Testis (tissue), 3 donors: ENCODE measurements around the gene PROB1. TPM values are rescaled to one million over a fixed set of nuclear protein-coding genes. Genes with fewer than 3 reads are reported as not detected.
"Not testable (repeated sequence)": the region's sequence is repeated elsewhere in the genome, so short reads cannot be mapped to it uniquely, and the experiment has no call there.

Experiments used
- DNase-seq: peaks from one replicate; pipeline ENCODE4 v3.0.0-alpha.2; 2019
- H3K27ac ChIP-seq, 2 donors: fragments of 200-600 bp; sonication (generic); one replicate each; pipeline ENCODE4 v1.5.1; 2019
- H3K27me3 ChIP-seq: fragments of 200-600 bp; sonication (generic); one replicate; pipeline ENCODE4 v1.5.1; 2019
- H3K36me3 ChIP-seq: fragments of 200-600 bp; sonication (generic); one replicate; pipeline ENCODE4 v1.5.1; 2017; ENCODE audit warnings: low read depth; ENCODE audit errors: missing control alignments
- H3K4me1 ChIP-seq: fragments of 200-600 bp; sonication (generic); one replicate; pipeline ENCODE4 v1.5.1; 2019
- H3K4me3 ChIP-seq, 2 donors: fragments of 200-600 bp; sonication (generic); one replicate each; pipeline ENCODE4 v1.5.1; 2017 to 2019
- H3K9me3 ChIP-seq: fragments of 200-600 bp; sonication (generic); one replicate; pipeline ENCODE4 v1.5.1; 2017
- CTCF ChIP-seq, 3 experiments: fragments of 450-650 bp in 2 of 3; fragments of 200-600 bp in 1 of 3; sonication (generic) in 1 of 3; IDR thresholded peaks; one replicate each; pipeline ENCODE4 v1.5.1; 2016 to 2019; ENCODE audit warnings: antibody characterized with exemption in 3 of 3, mild to moderate bottlenecking in 2 of 3, moderate library complexity in 1 of 3
- POLR2A ChIP-seq: fragments of 450-650 bp; IDR thresholded peaks from one replicate; pipeline ENCODE4 v1.6.1; 2017; ENCODE audit warnings: antibody characterized with exemption, mild to moderate bottlenecking, moderate library complexity
- WGBS, 2 donors: methylation state at CpG; one replicate each; pipeline ENCODE4 v1.1.5; 2018; 5-methylcytosine and 5-hydroxymethylcytosine counted together
- intact Hi-C: fragments of 100-400 bp; cut with DNase I; formaldehyde crosslinking; loops from one replicate; pipeline ENCODE4 v1.15.1; 2023; ENCODE audit warnings: low total_unique reads
- polyA plus RNA-seq: library from polyadenylated mRNA; stranded (reverse); fragments of 350-450 nt; fragmentation: Illumina TruSeq; extraction: RNeasy Lipid Tissue Mini Kit (QIAGEN cat#74804); gene quantifications from one replicate; pipeline ENCODE4 v1.2.3, GENCODE V29; 2014; ENCODE audit warnings: low read depth, low replicate concordance; ENCODE audit not compliant: insufficient read depth
- total RNA-seq, 2 donors: library from RNA; depleted of rRNA; stranded (reverse); fragments of >200 nt; gene quantifications; one replicate each; pipeline ENCODE4 v1.2.3, GENCODE V29; 2016

Gene PROB1
- total and polyA plus RNA-seq, 3 donors from 2014 or later = 1.5 to 3.6 (median 2.7) TPM

GRCh38 chr5:139414581-139415130, 19.8 kb upstream of the PROB1 start:
- WGBS, 2 donors = 84 to 87% methylated on average over 9 of the region's 9 CpGs
- Histone ChIP-seq H3K4me3 (no peak overlapping the region), H3K27me3 (no peaks in the 10 kb centered on the region), H3K4me1 (peaks cover 10% of the 10 kb centered on the region), H3K27ac (no peak overlapping the region), H3K9me3 (no peaks in the 10 kb centered on the region), H3K36me3 (no peaks in the 10 kb centered on the region)
- TF ChIP-seq CTCF (IDR thresholded peaks at IDR 0.05) (no peak), POLR2A (no peak)
- no peak for DNase-seq
- intact Hi-C loops = no loop called here

DNA sequence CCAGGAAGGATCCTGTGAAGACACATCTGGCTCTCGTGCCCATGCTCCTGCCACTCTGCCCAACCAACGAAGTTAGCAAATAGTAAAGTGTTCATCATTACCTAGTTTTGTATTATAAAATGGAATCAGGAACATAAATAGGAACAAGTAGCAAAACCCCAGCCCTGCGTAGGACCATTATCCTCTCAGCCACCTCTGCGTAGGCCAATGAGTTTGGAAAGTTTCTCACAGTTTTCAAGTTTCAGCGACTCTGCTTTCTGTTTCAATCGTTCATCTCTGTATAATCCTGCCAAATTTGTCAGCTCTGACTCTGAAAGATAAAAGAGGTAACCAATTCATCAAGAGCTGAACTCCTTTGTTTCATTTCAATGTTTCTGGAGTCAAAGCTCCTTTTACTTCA, 19.1 kb upstream of the PROB1 start:
- H3K27me3 ChIP-seq = no peaks in the 10 kb centered on the region
- 91 to 93% methylated on average over 6 of the region's 6 CpGs for WGBS, 2 donors
- peaks cover 10% of the 10 kb centered on the region for H3K4me1 ChIP-seq
- no peak for DNase-seq
- no peak for TF ChIP-seq CTCF (IDR thresholded peaks at IDR 0.05)
- no peak for TF ChIP-seq POLR2A
- no peak overlapping the region for H3K4me3 ChIP-seq
- intact Hi-C loops = no loop called here
- H3K36me3 ChIP-seq = no peaks in the 10 kb centered on the region
- H3K27ac ChIP-seq = no peak overlapping the region
- no peaks in the 10 kb centered on the region for H3K9me3 ChIP-seq

GRCh38 chr5:139413153-139413552, 18.2 kb upstream of the PROB1 start:
- no peak overlapping the region for H3K4me3 ChIP-seq
- no peaks in the 10 kb centered on the region for H3K36me3 ChIP-seq
- no peak for DNase-seq
- WGBS, 2 donors = 94 to 97% methylated on average over 6 of the region's 6 CpGs
- no peak overlapping the region for H3K27ac ChIP-seq
- H3K27me3 ChIP-seq = no peaks in the 10 kb centered on the region
- intact Hi-C loops = no loop called here
- no peaks in the 10 kb centered on the region for H3K9me3 ChIP-seq
- no peak for TF ChIP-seq POLR2A
- H3K4me1 ChIP-seq = peaks cover 10% of the 10 kb centered on the region

DNA sequence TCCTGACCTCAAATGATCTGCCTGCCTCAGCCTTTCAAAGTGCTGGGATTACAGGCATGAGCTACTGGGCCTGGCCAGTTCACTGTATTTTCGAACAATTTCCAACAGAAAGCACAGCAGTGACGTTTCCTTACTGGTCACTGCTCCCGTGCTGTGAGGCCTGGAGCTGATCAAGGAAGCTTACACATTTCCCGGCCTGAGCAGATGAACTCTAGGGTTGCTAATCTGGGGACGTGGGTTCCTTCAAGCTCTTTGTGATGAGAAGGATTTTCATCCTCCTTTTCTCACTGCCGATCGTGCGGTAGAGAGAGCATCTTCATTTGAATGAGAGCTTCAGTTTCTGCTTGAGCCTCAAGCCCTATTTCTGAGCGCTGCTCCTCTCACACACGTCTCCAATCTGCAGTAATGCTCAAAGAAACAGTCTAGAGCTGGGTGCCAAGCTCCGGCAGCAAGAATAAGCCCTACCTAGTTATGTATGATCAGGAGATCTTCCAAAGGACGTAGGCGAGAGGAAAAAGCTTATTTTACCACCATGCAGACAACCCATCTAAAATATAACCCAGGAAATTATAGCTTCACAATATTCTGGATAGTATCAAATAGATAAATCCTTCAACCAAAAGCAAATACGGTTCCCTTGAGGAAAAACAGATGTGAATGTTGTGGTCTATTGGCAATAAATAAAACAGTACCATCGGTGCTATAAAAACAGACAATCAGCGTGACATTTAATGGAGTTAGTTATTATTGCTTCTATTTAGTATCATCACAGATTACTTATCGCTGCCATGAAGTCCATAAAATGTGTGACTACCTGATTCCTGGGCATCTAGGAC, 16.3 kb upstream of the PROB1 start:
- 87 to 88% methylated on average over 17 of the region's 17 CpGs for WGBS, 2 donors
- H3K9me3 ChIP-seq = no peaks in the 10 kb centered on the region
- no peak for DNase-seq
- no peaks in the 10 kb centered on the region for H3K27me3 ChIP-seq
- TF ChIP-seq CTCF (IDR thresholded peaks at IDR 0.05) (no peak), POLR2A (no peak)
- H3K4me1 ChIP-seq = peaks cover 3% of the 10 kb centered on the region
- no peak overlapping the region for H3K4me3 ChIP-seq
- H3K27ac ChIP-seq = no peak overlapping the region
- H3K36me3 ChIP-seq = no peaks in the 10 kb centered on the region
- intact Hi-C loops = no loop called here

- TF ChIP-seq POLR2A (no peak), CTCF (IDR thresholded peaks at IDR 0.05) (no peak)
- WGBS, 2 donors = 69 to 83% methylated on average over 6 of the region's 6 CpGs
- no peak for DNase-seq
- Histone ChIP-seq H3K4me1 (peaks cover 3% of the 10 kb centered on the region), H3K4me3 (no peak overlapping the region), H3K27ac (no peak overlapping the region), H3K9me3 (no peaks in the 10 kb centered on the region), H3K36me3 (no peaks in the 10 kb centered on the region), H3K27me3 (no peaks in the 10 kb centered on the region)
- intact Hi-C loops = no loop called here
Observed at GRCh38 chr5:139410121-139410992, 15.5 kb upstream of the PROB1 start.

GRCh38 chr5:139409116-139409515, 14.2 kb upstream of the PROB1 start:
- H3K36me3 ChIP-seq, H3K4me3 ChIP-seq, H3K9me3 ChIP-seq, H3K4me1 ChIP-seq, DNase-seq, H3K27me3 ChIP-seq, intact Hi-C loops, H3K27ac ChIP-seq: not testable (repeated sequence)
- 86 to 90% methylated on average over 4 to 5 of the region's 5 CpGs for WGBS, 2 donors
